Measurements from ENCODE around the gene C6orf47.

The C6orf47 gene

GRCh38 chr6:31687860-31688693 lies 27.5 kb upstream of the C6orf47 start:
- no peak for DNase-seq (ENCODE audit: low read depth in 1 of 2, low spot score in 1 of 2)

GRCh38 chr6:31687321-31687720 lies 26.7 kb upstream of the C6orf47 start:
- DNase-seq (ENCODE audit: low read depth in 1 of 2, low spot score in 1 of 2), result no peak

- DNase-seq (ENCODE audit: low read depth in 1 of 2, low spot score in 1 of 2), result no peak
These were observed 25.9 kb upstream of the C6orf47 start for GRCh38 chr6:31686483-31686882.

GRCh38 chr6:31683591-31683990 lies 23.0 kb upstream of the C6orf47 start:
- no peak for DNase-seq (ENCODE audit: low read depth in 1 of 2, low spot score in 1 of 2)

- DNase-seq (ENCODE audit: low read depth in 1 of 2, low spot score in 1 of 2), result no peak
These were observed 20.6 kb upstream of the C6orf47 start for GRCh38 chr6:31681135-31681671.

GRCh38 chr6:31680226-31681134 lies 19.9 kb upstream of the C6orf47 start, which contains the start of gene LY6G5C:
Gene LY6G5C, minus strand, starts transcription at chr6:31681067. Its CDS starts 694 bp downstream, at chr6:31680373.
- DNase-seq (ENCODE audit: low read depth in 1 of 2, low spot score in 1 of 2), result peak in 1 of 2 donors; percentile 61

- no peak for DNase-seq (ENCODE audit: low read depth in 1 of 2, low spot score in 1 of 2)
These were observed 17.4 kb upstream of the C6orf47 start for GRCh38 chr6:31677955-31678354.

- DNase-seq (ENCODE audit: low read depth in 1 of 2, low spot score in 1 of 2), result no peak
These were observed 16.3 kb upstream of the C6orf47 start for GRCh38 chr6:31676904-31677303.

GRCh38 chr6:31676322-31676903 lies 15.8 kb upstream of the C6orf47 start:
- no peak for DNase-seq (ENCODE audit: low read depth in 1 of 2, low spot score in 1 of 2)

- no peak for DNase-seq (ENCODE audit: low read depth in 1 of 2, low spot score in 1 of 2)
These were observed 9.1 kb upstream of the C6orf47 start, which contains the start of gene LY6G5B for GRCh38 chr6:31669676-31670075. Gene LY6G5B, plus strand, starts transcription at chr6:31669976. Its CDS starts 975 bp downstream, at chr6:31670951.

- DNase-seq (ENCODE audit: low read depth in 1 of 2, low spot score in 1 of 2), result no peak
These were observed 5.9 kb upstream of the C6orf47 start for GRCh38 chr6:31666337-31666965.

- peak; percentile 95 to 96 for DNase-seq (ENCODE audit: low read depth in 1 of 2, low spot score in 1 of 2)
These were observed 5.1 kb upstream of the C6orf47 start, which contains the start of gene CSNK2B for GRCh38 chr6:31665501-31666336. Gene CSNK2B, plus strand, starts transcription at chr6:31666080. Its CDS starts 752 bp downstream, at chr6:31666832.

GRCh38 chr6:31664790-31665500 lies 4.4 kb upstream of the C6orf47 start, which contains the start of gene GPANK1:
Gene GPANK1, minus strand, starts transcription at chr6:31664997. Its CDS starts 519 bp downstream, at chr6:31664478.
- peak; percentile 69 to 90 for DNase-seq (ENCODE audit: low read depth in 1 of 2, low spot score in 1 of 2)

GRCh38 chr6:31663961-31664789 lies 3.6 kb upstream of the C6orf47 start:
- DNase-seq (ENCODE audit: low read depth in 1 of 2, low spot score in 1 of 2), result no peak

- DNase-seq (ENCODE audit: low read depth in 1 of 2, low spot score in 1 of 2), result no peak
These were observed 2.8 kb upstream of the C6orf47 start for GRCh38 chr6:31663126-31663960.

GRCh38 chr6:31662124-31662723 lies 1.6 kb upstream of the C6orf47 start:
- DNase-seq (ENCODE audit: low read depth in 1 of 2, low spot score in 1 of 2), result no peak
